Ascending aorta (tissue), 2 donors: Measurements from ENCODE around the gene SYPL2. TPM values are rescaled to one million over a fixed set of nuclear protein-coding genes. Genes with fewer than 3 reads are reported as not detected.

Experiments
- DNase-seq, 2 donors: peaks; one replicate each; pipeline ENCODE4 v3.0.0-alpha.2; 2019; ENCODE audit warnings: low spot score in 2 of 2
- H3K27ac ChIP-seq, 2 donors: fragments of 200-600 bp; sonication (generic); one replicate each; pipeline ENCODE4 v1.5.1; 2016 to 2017; ENCODE audit warnings: mild to moderate bottlenecking in 1 of 2
- H3K27me3 ChIP-seq: fragments of 200-600 bp; sonication (generic); one replicate; pipeline ENCODE4 v1.5.1; 2017
- H3K36me3 ChIP-seq, 2 donors: fragments of 200-600 bp; sonication (generic); one replicate each; pipeline ENCODE4 v1.5.1; 2016
- H3K4me1 ChIP-seq, 2 donors: fragments of 200-600 bp; sonication (generic); one replicate each; pipeline ENCODE4 v1.5.1; 2016 to 2017; ENCODE audit warnings: mild to moderate bottlenecking in 1 of 2
- H3K4me3 ChIP-seq, 2 donors: fragments of 200-600 bp; sonication (generic); one replicate each; pipeline ENCODE4 v1.5.1; 2016 to 2017; ENCODE audit warnings: mild to moderate bottlenecking in 1 of 2
- H3K9me3 ChIP-seq, 2 donors: fragments of 200-600 bp; sonication (generic); one replicate each; pipeline ENCODE4 v1.5.1; 2016
- CTCF ChIP-seq, 3 experiments: fragments of 200-600 bp in 2 of 3; fragments of 450-650 bp in 1 of 3; sonication (generic) in 2 of 3; IDR thresholded peaks; one replicate each; pipeline ENCODE4 v1.5.1; 2016 to 2019; ENCODE audit warnings: antibody characterized with exemption in 3 of 3, mild to moderate bottlenecking in 1 of 3, moderate library complexity in 1 of 3
- intact Hi-C: fragments of 100-400 bp; cut with DNase I; formaldehyde crosslinking; loops from one replicate; pipeline ENCODE4 v1.15.1; 2023
- total RNA-seq: library from RNA; depleted of rRNA; stranded (reverse); fragments of >200 nt; gene quantifications from one replicate; pipeline ENCODE4 v1.1.0, GENCODE V29; 2016

Gene SYPL2
- total RNA-seq, 1 donor from 2014 or later = 8.1 TPM

GRCh38 chr1:109479901-109480300 is 13.6 kb downstream of the SYPL2 start:
- peak in 1 of 2 donors; percentile 50 for DNase-seq
- no peaks in the 10 kb centered on the region for H3K27me3 ChIP-seq
- H3K36me3 ChIP-seq = peaks cover 0 to 3% of the 10 kb centered on the region in 2 donors
- intact Hi-C loops = loop anchor here (5.0 kb wide), 1 partner anchor 198 kb away; the partner anchor contains the start of gene PSRC1
- H3K4me3 ChIP-seq = no peak overlapping the region
- H3K9me3 ChIP-seq = no peaks in the 10 kb centered on the region
- H3K27ac ChIP-seq = no peak overlapping the region
- peaks cover 5 to 7% of the 10 kb centered on the region in 2 donors for H3K4me1 ChIP-seq
- TF ChIP-seq CTCF (IDR thresholded peaks at IDR 0.05) = no peak

- peaks cover 6 to 12% of the 10 kb centered on the region in 2 donors for H3K4me1 ChIP-seq
- peak in 1 of 2 donors; percentile 43 for DNase-seq
- no peak overlapping the region for H3K27ac ChIP-seq
- no peak for TF ChIP-seq CTCF (IDR thresholded peaks at IDR 0.05)
- no peaks in the 10 kb centered on the region for H3K9me3 ChIP-seq
- H3K27me3 ChIP-seq = no peaks in the 10 kb centered on the region
- intact Hi-C loops = loop anchor here (5.0 kb wide), 1 partner anchor 199 kb away; the partner anchor contains the start of gene PSRC1
- peaks cover 0 to 3% of the 10 kb centered on the region in 2 donors for H3K36me3 ChIP-seq
- H3K4me3 ChIP-seq = no peak overlapping the region
These were observed 15.3 kb downstream of the SYPL2 start for GRCh38 chr1:109481646-109482045.

- H3K27ac ChIP-seq = no peak overlapping the region
- H3K4me1 ChIP-seq = peaks cover 6 to 12% of the 10 kb centered on the region in 2 donors
- H3K9me3 ChIP-seq = no peaks in the 10 kb centered on the region
- DNase-seq = peak in 1 of 2 donors; percentile 5
- no peaks in the 10 kb centered on the region for H3K36me3 ChIP-seq
- intact Hi-C loops = loop anchor here (5.0 kb wide), 1 partner anchor 200 kb away; the partner anchor contains the start of gene PSRC1
- no peak overlapping the region for H3K4me3 ChIP-seq
- TF ChIP-seq CTCF (IDR thresholded peaks at IDR 0.05) = no peak
- no peaks in the 10 kb centered on the region for H3K27me3 ChIP-seq
These were observed 15.9 kb downstream of the SYPL2 start for GRCh38 chr1:109482242-109482641.

- no peak for TF ChIP-seq CTCF (IDR thresholded peaks at IDR 0.05)
- Histone ChIP-seq H3K27ac (peak overlapping the region; percentile 32 to 38), H3K9me3 (no peaks in the 10 kb centered on the region), H3K27me3 (no peaks in the 10 kb centered on the region), H3K4me1 (peaks cover 6 to 12% of the 10 kb centered on the region in 2 donors), H3K4me3 (peak overlapping the region; percentile 74 to 79), H3K36me3 (no peaks in the 10 kb centered on the region)
- intact Hi-C loops = loop anchor here (1.0 to 5.0 kb wide), 3 partner anchors 16 to 201 kb away; partner anchors contain the start of genes PSMA5 and PSRC1
- peak in 1 of 2 donors; percentile 67 for DNase-seq
These were observed 16.7 kb downstream of the SYPL2 start for GRCh38 chr1:109482791-109483671.

- peak within 1 kb of the TSS; percentile 79 for H3K4me3 ChIP-seq
- H3K36me3 ChIP-seq = no peaks in the 10 kb centered on the region
- no peaks in the 10 kb centered on the region for H3K27me3 ChIP-seq
- peak within 1 kb of the TSS; percentile 91 to 93 for H3K27ac ChIP-seq
- no peaks in the 10 kb centered on the region for H3K9me3 ChIP-seq
- peak; percentile 72 to 95 for DNase-seq
- peaks cover 6 to 12% of the 10 kb centered on the region in 2 donors for H3K4me1 ChIP-seq
- no peak for TF ChIP-seq CTCF (IDR thresholded peaks at IDR 0.05)
- intact Hi-C loops = loop anchor here (1.0 to 5.0 kb wide), 3 partner anchors 17 to 202 kb away; partner anchors contain the start of genes PSMA5 and PSRC1
These were observed 17.5 kb downstream of the SYPL2 start, which contains the start of gene ATXN7L2 for GRCh38 chr1:109483672-109484518. Gene ATXN7L2, plus strand, starts transcription at chr1:109483905. Its CDS starts 49 bp downstream, at chr1:109483954.
